NCI-H1694 treated with DMSO at 0.1 percent for 48 hours (cell line): ENCODE data around the gene CCDC3.
"Not testable (repeated sequence)": the region's sequence is repeated elsewhere in the genome, so short reads cannot be mapped to it uniquely, and the experiment has no call there.

Experiments
- DNase-seq: peaks from one replicate; lab custom pipeline; 2025; lab: John Stamatoyannopoulos, UW

The CCDC3 gene

DNA sequence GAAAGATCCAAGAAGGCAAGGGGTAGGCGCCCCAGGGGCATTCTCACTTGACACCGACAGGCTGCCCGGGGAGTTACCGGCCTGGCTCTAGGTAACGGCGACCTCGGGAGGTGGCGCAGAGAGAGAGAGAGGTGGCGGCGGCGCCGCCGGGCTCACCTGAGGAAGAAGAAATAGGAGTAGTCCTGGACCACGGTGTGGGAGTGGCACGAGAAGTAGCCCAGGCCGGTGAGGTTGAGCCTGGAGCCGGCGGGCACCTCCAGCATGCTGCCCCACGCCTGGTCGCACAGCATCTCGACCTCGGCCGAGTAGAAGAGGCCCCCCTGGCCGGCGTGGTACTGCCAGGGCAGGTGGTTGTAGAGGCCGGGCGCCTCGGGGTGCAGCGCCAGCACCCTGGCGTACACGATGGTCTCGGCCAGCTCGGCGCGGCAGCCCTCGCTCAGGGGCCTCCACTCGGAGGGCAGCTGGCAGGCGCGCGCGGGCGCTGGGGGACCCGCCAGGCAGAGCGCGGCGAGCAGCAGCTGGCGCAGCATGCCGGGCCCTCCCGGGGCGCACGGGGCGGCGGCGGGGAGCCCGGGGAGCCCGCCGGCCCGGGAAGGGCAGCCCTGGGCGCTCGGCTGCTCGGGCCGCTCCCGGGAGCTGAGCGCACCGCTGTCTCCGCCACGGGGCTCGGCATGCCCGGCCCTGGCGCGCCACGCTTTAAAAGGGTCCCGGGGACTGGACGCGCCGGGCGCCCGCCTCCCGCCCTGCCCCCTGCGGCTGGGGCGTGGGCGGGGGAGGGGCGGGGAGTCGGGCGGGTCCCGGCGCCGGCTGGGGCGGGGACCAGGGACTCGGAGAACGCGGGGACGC lies at the start of gene CCDC3:
TSS of gene CCDC3 (minus strand) at position 673 of the 846 bp plus-strand sequence. CDS start at position 530, 143 bp downstream.
- no peak for DNase-seq

DNA sequence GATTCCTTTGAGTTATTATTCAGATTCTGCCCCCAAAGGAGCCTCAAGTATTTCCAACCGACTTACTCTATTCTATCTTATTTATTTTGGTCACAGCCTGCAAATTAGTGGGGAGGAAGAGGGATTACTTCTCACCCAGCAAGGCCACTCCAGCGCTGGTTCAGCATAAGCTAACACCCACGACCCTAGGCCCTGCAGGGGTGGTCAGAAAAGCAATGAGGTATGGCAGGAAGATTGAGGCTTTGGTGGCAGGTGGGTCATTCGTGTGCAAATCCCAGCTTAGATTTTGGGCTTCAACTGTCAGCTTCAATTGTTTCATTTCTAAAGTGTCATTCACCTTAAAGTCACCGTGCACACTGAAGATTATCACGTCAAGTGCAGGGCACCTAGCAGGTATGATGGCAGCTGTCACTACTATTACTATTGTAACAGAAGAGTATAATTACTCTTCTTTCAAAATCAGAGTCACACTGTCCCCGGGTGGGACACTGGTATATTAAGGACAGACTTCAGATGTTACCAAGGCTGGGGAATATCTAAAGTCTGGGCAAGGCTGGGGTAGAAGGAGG lies 49.7 kb upstream of the CCDC3 start:
- DNase-seq: no peak

DNA sequence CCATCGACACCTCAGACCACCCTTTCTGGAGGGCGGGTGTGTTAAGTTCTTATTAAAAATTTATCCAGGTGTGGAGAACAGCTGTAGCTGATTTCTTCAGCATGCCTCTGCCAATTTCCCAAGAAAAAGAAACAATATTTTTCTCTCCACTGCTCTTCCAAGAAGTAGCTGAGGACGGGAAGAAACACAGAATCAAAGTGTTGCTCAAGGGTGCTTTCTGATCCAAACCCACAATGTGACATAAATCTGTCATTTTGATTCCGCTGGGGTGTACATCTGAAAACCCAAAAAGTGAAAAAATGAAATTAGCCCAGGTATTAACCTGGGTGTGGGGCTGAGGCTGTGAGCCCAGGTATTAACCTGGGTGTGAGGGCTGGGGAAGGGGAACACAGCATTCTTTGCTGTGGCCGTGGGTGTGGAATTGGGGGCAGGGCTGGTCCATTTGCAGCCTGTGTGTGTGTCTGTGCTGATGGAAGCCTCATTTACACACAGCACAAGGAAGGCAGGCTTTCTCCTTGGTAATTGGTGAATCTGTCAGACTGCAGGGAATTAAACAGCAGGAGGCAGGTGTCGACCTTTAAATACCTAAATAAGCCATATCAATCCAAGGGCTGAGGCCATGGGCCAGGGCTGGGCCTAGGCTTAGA lies 48.4 kb upstream of the CCDC3 start:
- no peak for DNase-seq

- no peak for DNase-seq
Measured at GRCh38 chr10:13048762-13049161, 47.2 kb upstream of the CCDC3 start.

DNA sequence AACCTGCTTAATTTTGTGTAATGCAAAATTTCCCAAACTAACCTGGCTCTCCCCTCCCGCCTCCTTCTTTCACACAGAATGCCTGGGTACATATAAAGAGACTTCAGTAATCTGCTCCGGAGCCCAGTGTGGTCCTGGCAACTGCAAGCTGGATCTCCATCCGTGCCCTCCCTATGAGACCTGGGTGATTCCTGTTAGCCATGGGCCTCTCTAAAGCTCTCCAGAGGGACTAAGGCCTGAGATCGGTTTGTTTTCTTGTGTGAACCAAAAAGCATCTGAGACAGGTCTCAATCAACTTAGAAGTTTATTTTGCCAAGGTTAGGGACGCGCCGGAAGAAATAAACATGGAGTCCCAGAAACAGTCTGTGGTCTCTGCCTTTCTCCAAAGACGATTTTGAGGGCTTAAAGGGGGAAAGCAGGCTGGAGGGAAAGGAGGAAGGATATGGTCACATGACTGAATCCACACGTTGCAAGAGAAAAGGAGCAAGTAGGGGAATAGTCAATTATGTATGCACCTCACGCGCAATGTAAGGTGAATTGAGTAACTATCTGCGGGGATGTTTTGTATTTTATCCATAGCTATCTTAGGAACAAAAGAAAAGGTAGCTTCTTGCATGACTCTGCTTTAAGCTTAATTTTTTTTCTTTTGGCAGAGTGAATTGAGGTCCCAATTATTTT lies 46.2 kb upstream of the CCDC3 start:
- no peak for DNase-seq

- no peak for DNase-seq
Measured at GRCh38 chr10:13046851-13047528, 45.5 kb upstream of the CCDC3 start.

- DNase-seq: no peak
Measured at GRCh38 chr10:13043520-13043919, 42.0 kb upstream of the CCDC3 start.

DNA sequence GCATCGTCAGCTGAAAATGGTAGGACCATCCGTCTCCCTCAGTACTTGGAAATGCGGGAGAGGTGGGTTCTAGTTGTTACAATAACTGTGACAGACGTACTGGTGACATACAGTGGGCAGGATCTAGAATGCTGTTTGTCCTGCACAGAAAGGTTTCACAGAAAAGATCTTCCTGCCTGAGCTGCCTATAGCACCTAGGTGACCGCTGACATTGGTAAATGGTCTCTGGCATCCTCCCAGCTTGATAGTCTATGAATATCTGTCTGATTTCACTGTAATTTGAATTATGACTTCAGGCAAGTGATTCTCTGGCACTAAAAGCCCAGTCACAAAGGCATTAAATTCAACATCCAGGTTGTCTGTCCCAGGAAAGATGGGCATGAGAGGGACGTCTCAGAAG lies 38.2 kb upstream of the CCDC3 start:
- DNase-seq: no peak

DNA sequence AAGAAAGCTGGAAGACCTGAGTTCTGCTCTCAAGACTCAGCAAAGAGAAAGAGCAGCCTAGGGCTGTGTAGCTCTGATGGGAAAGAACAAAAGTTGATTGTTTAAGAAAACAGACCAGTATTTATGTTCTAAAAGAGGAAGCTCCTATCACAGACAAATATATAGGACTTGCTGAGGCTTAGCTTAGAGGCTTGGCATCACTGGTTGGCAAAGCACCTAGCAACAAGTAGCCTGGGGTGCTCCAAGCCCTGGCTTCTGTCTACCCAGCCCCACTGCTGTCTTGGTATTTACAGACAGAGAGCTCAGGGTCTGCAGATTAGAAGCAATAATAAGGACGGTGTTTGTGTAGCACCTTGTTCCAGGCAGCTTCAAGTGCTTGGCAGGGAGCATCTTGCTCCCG lies 36.9 kb upstream of the CCDC3 start:
- no peak for DNase-seq

DNA sequence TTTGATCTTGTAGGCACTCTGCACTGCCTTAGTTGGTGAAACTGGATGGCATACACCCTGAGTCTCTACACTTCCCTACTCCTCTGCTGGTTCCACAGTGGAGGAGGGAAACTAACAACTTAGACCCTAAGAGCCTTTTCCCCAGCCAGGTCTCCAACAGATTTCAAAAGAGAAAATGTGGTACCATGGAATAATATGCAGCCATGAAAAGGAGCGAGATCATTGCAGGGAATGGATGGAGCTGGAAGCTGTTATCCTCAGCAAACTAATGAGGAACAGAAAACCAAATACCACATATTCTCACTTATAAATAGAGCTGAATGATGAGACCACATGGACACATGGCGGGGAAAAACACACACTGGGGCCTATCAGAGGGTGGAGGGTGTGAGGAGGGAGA lies 36.3 kb upstream of the CCDC3 start:
- no peak for DNase-seq

- DNase-seq: no peak
Measured at GRCh38 chr10:13036841-13037240, 35.3 kb upstream of the CCDC3 start.

GRCh38 chr10:13035731-13036130 lies 34.2 kb upstream of the CCDC3 start:
- DNase-seq: not testable (repeated sequence)

- DNase-seq: no peak
Measured at GRCh38 chr10:13026873-13027272, 25.4 kb upstream of the CCDC3 start.

DNA sequence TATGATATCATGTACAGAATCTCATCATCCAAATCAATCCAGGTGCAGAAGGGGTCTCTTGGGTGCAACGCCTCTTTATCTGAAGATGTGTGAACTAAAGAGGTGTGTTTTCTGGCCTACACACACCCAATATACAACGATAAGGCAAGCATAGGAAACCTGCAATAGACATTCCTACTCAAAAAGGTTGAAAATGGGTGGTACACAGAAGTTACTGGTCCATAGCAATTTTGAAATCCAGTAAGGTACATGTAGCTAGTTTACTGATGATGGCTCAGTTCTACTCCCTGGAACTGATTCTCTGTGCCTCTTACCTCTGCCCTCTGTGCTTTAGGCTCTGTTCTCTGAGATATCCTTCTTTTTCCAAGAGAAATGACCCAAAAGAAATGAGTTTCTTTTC lies 22.2 kb upstream of the CCDC3 start:
- no peak for DNase-seq

DNA sequence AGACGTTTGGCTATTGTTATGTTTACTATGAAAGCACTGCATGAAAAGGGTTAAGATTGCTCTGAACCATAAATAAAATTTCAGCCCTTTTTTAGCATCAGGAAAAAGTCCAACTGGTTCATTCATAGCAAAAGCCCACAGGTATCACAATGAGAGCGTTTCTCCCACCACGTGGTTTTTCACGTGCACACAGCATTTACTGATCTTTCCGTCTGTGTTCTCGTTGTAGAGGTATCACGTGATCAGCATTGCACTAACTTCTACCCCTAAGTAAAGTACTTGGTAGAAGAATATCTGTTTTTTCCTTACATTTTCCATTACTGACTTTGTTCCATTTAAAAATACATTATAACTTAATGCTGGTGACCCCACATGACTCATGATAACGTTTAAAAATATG lies 17.8 kb upstream of the CCDC3 start:
- no peak for DNase-seq

DNA sequence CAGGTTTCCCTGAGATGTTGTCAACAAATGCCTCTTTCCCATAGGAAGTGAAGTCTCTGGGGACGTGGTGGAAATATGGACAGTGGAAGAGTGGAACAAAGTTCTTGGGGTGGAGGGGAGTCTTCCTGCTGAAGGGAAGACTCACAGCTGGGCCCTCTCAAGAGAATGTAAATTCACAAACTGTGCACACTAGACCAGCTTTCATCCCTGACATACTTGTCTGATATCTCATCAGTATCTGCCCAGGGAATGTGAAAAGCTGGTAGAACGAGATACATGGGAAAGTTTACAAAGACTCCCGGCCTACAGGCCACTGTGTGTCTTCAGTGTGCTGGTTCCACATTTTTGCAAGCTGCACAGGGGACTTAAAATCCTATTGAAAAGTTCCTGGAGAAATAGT lies 16.7 kb upstream of the CCDC3 start:
- DNase-seq: no peak

GRCh38 chr10:13016886-13017285 lies 15.4 kb upstream of the CCDC3 start:
- DNase-seq: no peak

GRCh38 chr10:13016426-13016825 lies 14.9 kb upstream of the CCDC3 start:
- DNase-seq: no peak

- DNase-seq: no peak
Measured at GRCh38 chr10:13006037-13006436, 4.5 kb upstream of the CCDC3 start.

DNA sequence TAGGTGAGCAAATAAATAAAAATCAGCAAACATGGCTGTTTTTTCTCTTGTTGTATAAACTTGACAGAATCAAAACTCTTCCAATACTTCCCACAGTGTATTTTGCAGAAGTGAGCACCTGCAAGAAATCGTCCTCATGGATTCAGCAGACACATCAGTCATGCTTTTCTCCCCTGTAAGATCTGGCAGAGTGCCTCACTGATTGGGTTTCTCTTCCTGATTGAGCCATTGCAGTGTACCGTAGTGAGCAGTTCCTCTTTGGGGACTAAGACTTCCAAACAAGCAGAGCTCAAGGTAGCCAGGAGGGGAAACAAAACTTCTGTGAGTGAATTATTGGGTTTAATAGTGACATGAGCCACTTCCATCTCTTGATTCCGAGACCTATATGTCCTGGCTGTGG lies 2.2 kb upstream of the CCDC3 start:
- DNase-seq: no peak

DNA sequence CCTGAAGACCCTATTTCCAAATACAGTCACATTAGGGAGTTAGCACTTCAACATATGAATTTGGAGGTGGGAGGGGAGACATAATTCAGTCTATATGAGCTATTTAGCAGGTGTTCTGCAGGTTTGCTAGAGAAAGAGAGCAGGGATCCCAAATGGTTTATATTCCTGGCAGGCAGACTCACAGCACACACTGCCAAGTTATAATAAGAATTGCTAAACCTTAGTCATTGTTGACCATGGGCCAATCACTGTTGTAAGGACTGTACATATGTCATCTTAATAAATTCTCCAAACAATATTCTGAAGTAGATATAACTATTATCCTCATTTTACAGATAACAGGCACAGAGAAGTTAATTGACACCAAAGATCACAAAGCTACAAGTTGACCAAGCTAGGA lies 1.5 kb upstream of the CCDC3 start:
- no peak for DNase-seq

DNA sequence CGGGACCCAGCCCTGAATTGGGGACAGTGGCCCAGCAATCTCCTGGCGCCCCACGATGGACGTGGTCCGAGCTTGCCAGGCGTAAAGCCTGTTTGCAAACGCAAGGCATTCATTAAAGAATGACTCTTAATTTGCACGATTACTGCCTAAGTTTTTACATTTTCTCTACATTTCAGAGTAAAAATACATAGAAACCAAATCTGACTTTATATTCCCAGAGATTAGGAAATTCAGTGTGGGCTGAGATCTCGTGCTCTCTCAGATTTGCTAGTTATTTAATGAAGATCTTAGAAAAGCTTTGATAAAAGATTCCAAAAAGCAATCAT lies 337 bp upstream of the CCDC3 start:
- no peak for DNase-seq
